ENCODE data around the gene MMUT.

MMUT gene

GRCh38 chr6:49430866-49431265 lies 32.2 kb downstream of the MMUT start:
- TF ChIP-seq, protein P1, sequence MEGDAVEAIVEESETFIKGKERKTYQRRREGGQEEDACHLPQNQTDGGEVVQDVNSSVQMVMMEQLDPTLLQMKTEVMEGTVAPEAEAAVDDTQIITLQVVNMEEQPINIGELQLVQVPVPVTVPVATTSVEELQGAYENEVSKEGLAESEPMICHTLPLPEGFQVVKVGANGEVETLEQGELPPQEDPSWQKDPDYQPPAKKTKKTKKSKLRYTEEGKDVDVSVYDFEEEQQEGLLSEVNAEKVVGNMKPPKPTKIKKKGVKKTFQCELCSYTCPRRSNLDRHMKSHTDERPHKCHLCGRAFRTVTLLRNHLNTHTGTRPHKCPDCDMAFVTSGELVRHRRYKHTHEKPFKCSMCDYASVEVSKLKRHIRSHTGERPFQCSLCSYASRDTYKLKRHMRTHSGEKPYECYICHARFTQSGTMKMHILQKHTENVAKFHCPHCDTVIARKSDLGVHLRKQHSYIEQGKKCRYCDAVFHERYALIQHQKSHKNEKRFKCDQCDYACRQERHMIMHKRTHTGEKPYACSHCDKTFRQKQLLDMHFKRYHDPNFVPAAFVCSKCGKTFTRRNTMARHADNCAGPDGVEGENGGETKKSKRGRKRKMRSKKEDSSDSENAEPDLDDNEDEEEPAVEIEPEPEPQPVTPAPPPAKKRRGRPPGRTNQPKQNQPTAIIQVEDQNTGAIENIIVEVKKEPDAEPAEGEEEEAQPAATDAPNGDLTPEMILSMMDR (IDR thresholded peaks at IDR 0.05; ENCODE audit: low read depth, low read length): no peak
- DNase-seq (ENCODE audit: low read depth in 2 of 2): no peak
- no peak overlapping the region for H3K4me3 ChIP-seq (replicated peaks in 1 of 2; ENCODE audit: low read depth in 2 of 2, low read length in 2 of 2)

- H3K4me3 ChIP-seq (replicated peaks in 1 of 2; ENCODE audit: low read depth in 2 of 2, low read length in 2 of 2): no peak overlapping the region
- peak in 1 of 2 donors; percentile 59 for DNase-seq (ENCODE audit: low read depth in 2 of 2)
- TF ChIP-seq, protein P1 (IDR thresholded peaks at IDR 0.05; ENCODE audit: low read depth, low read length): no peak
Measured at GRCh38 chr6:49430187-49430586, 32.9 kb downstream of the MMUT start.

GRCh38 chr6:49423817-49424216 lies 39.2 kb downstream of the MMUT start:
- no peak overlapping the region for H3K4me3 ChIP-seq (replicated peaks in 1 of 2; ENCODE audit: low read depth in 2 of 2, low read length in 2 of 2)
- peak; percentile 35 to 64 for DNase-seq (ENCODE audit: low read depth in 2 of 2)
- TF ChIP-seq, protein P1 (IDR thresholded peaks at IDR 0.05; ENCODE audit: low read depth, low read length): no peak

GRCh38 chr6:49416195-49416594 lies 46.9 kb downstream of the MMUT start:
- TF ChIP-seq, protein P1 (IDR thresholded peaks at IDR 0.05; ENCODE audit: low read depth, low read length): no peak
- no peak for DNase-seq (ENCODE audit: low read depth in 2 of 2)
- H3K4me3 ChIP-seq (replicated peaks in 1 of 2; ENCODE audit: low read depth in 2 of 2, low read length in 2 of 2): no peak overlapping the region

DNA sequence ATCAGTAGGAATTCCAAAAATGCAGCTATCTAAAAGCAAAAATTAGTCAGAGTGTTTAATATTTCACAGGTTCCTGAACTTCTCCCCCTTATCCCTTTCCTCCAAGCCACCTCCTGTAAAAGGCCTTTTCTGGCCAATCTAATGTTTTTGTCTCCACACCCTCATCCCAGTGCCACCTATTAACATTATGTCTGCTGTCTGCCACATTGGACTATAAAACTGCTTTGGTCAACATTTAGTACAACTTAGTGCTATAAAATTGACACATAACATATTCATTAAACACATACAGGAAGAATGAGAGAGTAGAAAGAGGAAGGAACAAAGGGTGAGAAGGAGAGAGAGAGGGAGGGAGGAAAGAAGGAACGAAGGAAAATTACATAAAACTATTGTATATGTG lies 47.7 kb downstream of the MMUT start:
- H3K4me3 ChIP-seq (replicated peaks in 1 of 2; ENCODE audit: low read depth in 2 of 2, low read length in 2 of 2): no peak overlapping the region
- TF ChIP-seq, protein P1 (IDR thresholded peaks at IDR 0.05; ENCODE audit: low read depth, low read length): no peak
- no peak for DNase-seq (ENCODE audit: low read depth in 2 of 2)

GRCh38 chr6:49410564-49410963 lies 52.5 kb downstream of the MMUT start:
- DNase-seq (ENCODE audit: low read depth in 2 of 2): no peak
- TF ChIP-seq, protein P1 (IDR thresholded peaks at IDR 0.05; ENCODE audit: low read depth, low read length): no peak
- no peak overlapping the region for H3K4me3 ChIP-seq (replicated peaks in 1 of 2; ENCODE audit: low read depth in 2 of 2, low read length in 2 of 2)

GRCh38 chr6:49409951-49410542 lies 53.0 kb downstream of the MMUT start:
- TF ChIP-seq, protein P1 (IDR thresholded peaks at IDR 0.05; ENCODE audit: low read depth, low read length): peak; percentile 87
- H3K4me3 ChIP-seq (replicated peaks in 1 of 2; ENCODE audit: low read depth in 2 of 2, low read length in 2 of 2): no peak overlapping the region
- DNase-seq (ENCODE audit: low read depth in 2 of 2): peak; percentile 80 to 87

All from cardiac fibroblast (primary cell).